ENCODE measurements around the gene SCN10A.

Gene SCN10A

DNA sequence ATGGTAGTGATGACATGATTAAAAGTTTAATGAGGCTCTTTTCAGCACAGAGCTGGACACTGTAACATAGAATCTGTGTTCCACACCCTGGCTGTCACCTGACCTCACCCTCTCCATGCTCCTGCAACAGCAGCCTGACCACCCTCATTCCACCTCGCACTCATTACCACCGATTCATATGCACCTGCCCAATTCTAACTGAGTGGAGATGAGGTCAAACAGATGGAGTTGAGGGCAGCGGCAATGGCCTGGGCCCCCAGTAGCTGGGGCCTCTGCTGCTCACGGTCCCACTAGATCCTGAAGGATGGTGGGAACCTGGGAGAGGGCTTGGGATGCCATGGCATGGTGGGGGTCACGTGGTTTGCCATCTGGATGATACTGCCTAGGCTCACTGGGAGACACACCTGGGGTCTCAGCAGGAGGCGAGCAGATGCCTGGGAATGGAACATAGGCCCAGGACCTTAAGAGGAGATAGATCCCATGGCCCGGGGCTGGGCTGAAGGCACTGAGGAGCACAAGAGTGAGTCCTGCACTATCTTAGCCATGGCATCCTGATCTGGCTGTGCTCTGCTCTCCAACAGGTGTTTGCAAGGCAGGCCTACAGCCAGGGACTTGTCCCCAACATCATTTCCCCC, 167.9 kb downstream of the SCN10A start:
- peaks cover 25% of the 10 kb centered on the region for H3K27me3 ChIP-seq (ENCODE audit: insufficient read depth, poor library complexity, severe bottlenecking)
- no peaks in the 10 kb centered on the region for H3K4me1 ChIP-seq (ENCODE audit: insufficient read depth, poor library complexity, severe bottlenecking)
- ATAC-seq (ENCODE audit: low read depth) = no peak
- no peaks in the 10 kb centered on the region for H3K9me3 ChIP-seq (ENCODE audit: severe bottlenecking)
- no peak for DNase-seq (ENCODE audit: low spot score)
- H3K36me3 ChIP-seq (ENCODE audit: low read depth) = no peaks in the 10 kb centered on the region
- H3K27ac ChIP-seq (ENCODE audit: poor library complexity, severe bottlenecking) = no peak overlapping the region
- no peak for TF ChIP-seq CTCF (IDR thresholded peaks at IDR 0.05; ENCODE audit: poor library complexity, severe bottlenecking)
- H3K4me3 ChIP-seq (ENCODE audit: severe bottlenecking) = no peak overlapping the region

- H3K36me3 ChIP-seq (ENCODE audit: low read depth) = no peaks in the 10 kb centered on the region
- no peaks in the 10 kb centered on the region for H3K4me1 ChIP-seq (ENCODE audit: insufficient read depth, poor library complexity, severe bottlenecking)
- no peak overlapping the region for H3K27ac ChIP-seq (ENCODE audit: poor library complexity, severe bottlenecking)
- ATAC-seq (ENCODE audit: low read depth) (no peak), DNase-seq (ENCODE audit: low spot score) (no peak)
- TF ChIP-seq CTCF (IDR thresholded peaks at IDR 0.05; ENCODE audit: poor library complexity, severe bottlenecking) = no peak
- no peak overlapping the region for H3K4me3 ChIP-seq (ENCODE audit: severe bottlenecking)
- peaks cover 25% of the 10 kb centered on the region for H3K27me3 ChIP-seq (ENCODE audit: insufficient read depth, poor library complexity, severe bottlenecking)
- no peaks in the 10 kb centered on the region for H3K9me3 ChIP-seq (ENCODE audit: severe bottlenecking)
Observed at GRCh38 chr3:38647217-38647970, 168.6 kb downstream of the SCN10A start.
